Measurements from ENCODE around the gene SYTL3.

SYTL3 gene

GRCh38 chr6:158763434-158764182, 113.8 kb downstream of the SYTL3 start:
- peaks cover 3 to 56% (median 42%) of the 10 kb centered on the region in 5 donors for H3K36me3 ChIP-seq (ENCODE audit: control insufficient read depth in 5 of 5, insufficient read depth in 5 of 5, low read length in 5 of 5)

GRCh38 chr6:158764183-158764849, 114.5 kb downstream of the SYTL3 start:
- no peaks in the 10 kb centered on the region for H3K27me3 ChIP-seq (ENCODE audit: control insufficient read depth in 5 of 5, insufficient read depth in 4 of 5, low read length in 5 of 5)
- no peak overlapping the region for H3K27ac ChIP-seq (ENCODE audit: low read depth, low read length)
- no peaks in the 10 kb centered on the region for H3K9me3 ChIP-seq (ENCODE audit: control insufficient read depth in 5 of 5, low read length in 5 of 5)
- H3K36me3 ChIP-seq (ENCODE audit: control insufficient read depth in 5 of 5, insufficient read depth in 5 of 5, low read length in 5 of 5), result peaks cover 3 to 61% (median 47%) of the 10 kb centered on the region in 5 donors
- H3K4me1 ChIP-seq (ENCODE audit: control insufficient read depth in 5 of 5, insufficient read depth in 5 of 5, low read length in 5 of 5), result peaks cover 0 to 6% (median 4%) of the 10 kb centered on the region in 5 donors
- no peak overlapping the region for H3K4me3 ChIP-seq (ENCODE audit: low read depth in 1 of 5, low read length in 5 of 5)
- H3K9ac ChIP-seq (ENCODE audit: low read length in 5 of 5), result no peak overlapping the region

More at GRCh38 chr6:158763434-158764182, 113.8 kb downstream of the SYTL3 start:
- Histone ChIP-seq H3K27me3 (ENCODE audit: control insufficient read depth in 5 of 5, insufficient read depth in 4 of 5, low read length in 5 of 5) (no peaks in the 10 kb centered on the region), H3K4me1 (ENCODE audit: control insufficient read depth in 5 of 5, insufficient read depth in 5 of 5, low read length in 5 of 5) (peaks cover 0 to 6% (median 4%) of the 10 kb centered on the region in 5 donors), H3K9ac (ENCODE audit: low read length in 5 of 5) (no peak overlapping the region), H3K9me3 (ENCODE audit: control insufficient read depth in 5 of 5, low read length in 5 of 5) (no peaks in the 10 kb centered on the region), H3K27ac (ENCODE audit: low read depth, low read length) (no peak overlapping the region), H3K4me3 (ENCODE audit: low read depth in 1 of 5, low read length in 5 of 5) (no peak overlapping the region)

DNA sequence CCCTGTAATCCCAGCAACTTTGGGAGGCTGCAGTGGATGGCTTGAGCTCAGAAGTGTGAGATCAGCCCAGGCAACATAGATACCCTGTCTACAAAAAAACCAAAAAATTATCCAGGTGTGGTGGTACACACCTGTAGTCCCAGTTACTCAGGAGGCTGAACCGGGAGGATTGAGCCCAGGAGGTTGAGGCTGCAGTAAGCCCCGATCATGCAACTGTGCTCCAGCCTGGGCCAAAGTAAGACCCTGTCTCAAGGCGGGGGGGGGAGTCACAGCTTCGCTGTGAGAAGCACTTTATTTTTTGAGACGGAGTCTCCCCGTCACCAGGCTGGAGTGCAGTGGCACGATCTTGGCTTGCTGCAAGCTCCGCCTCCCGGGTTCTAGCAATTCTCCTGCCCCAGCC, 115.1 kb downstream of the SYTL3 start:
- Histone ChIP-seq H3K9me3 (ENCODE audit: control insufficient read depth in 5 of 5, low read length in 5 of 5) (no peaks in the 10 kb centered on the region), H3K4me1 (ENCODE audit: control insufficient read depth in 5 of 5, insufficient read depth in 5 of 5, low read length in 5 of 5) (peaks cover 0 to 6% (median 4%) of the 10 kb centered on the region in 5 donors), H3K36me3 (ENCODE audit: control insufficient read depth in 5 of 5, insufficient read depth in 5 of 5, low read length in 5 of 5) (peaks cover 3 to 68% (median 53%) of the 10 kb centered on the region in 5 donors), H3K4me3 (ENCODE audit: low read depth in 1 of 5, low read length in 5 of 5) (no peak overlapping the region), H3K27me3 (ENCODE audit: control insufficient read depth in 5 of 5, insufficient read depth in 4 of 5, low read length in 5 of 5) (no peaks in the 10 kb centered on the region), H3K27ac (ENCODE audit: low read depth, low read length) (no peak overlapping the region), H3K9ac (ENCODE audit: low read length in 5 of 5) (no peak overlapping the region)

DNA sequence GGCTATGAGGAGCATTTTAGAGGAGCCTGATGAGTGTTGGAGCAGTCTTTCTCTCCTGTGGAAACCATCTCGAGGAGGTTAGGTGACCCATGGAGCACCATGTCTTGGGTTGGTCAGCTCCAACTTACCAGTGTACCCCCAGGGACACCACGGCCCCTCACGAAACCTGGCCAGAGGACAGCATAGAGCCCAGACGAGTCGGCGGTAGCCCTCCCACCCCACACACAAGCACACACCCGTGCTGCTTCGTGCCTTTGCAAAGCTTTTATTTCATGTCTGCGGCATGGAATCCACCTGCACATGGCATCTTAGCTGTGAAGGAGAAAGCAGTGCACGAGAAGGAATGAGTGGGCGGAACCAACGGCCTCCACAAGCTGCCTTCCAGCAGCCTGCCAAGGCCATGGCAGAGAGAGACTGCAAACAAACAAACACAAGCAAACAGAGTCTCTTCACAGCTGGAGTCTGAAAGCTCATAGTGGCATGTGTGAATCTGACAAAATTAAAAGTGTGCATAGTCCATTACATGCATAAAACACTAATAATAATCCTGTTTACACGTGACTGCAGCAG, 115.7 kb downstream of the SYTL3 start:
- Histone ChIP-seq H3K27ac (ENCODE audit: low read depth, low read length) (no peak overlapping the region), H3K4me1 (ENCODE audit: control insufficient read depth in 5 of 5, insufficient read depth in 5 of 5, low read length in 5 of 5) (peaks cover 0 to 6% (median 4%) of the 10 kb centered on the region in 5 donors), H3K9me3 (ENCODE audit: control insufficient read depth in 5 of 5, low read length in 5 of 5) (no peaks in the 10 kb centered on the region), H3K9ac (ENCODE audit: low read length in 5 of 5) (no peak overlapping the region), H3K4me3 (ENCODE audit: low read depth in 1 of 5, low read length in 5 of 5) (no peak overlapping the region), H3K27me3 (ENCODE audit: control insufficient read depth in 5 of 5, insufficient read depth in 4 of 5, low read length in 5 of 5) (no peaks in the 10 kb centered on the region), H3K36me3 (ENCODE audit: control insufficient read depth in 5 of 5, insufficient read depth in 5 of 5, low read length in 5 of 5) (peaks cover 3 to 74% (median 59%) of the 10 kb centered on the region in 5 donors)

- no peak overlapping the region for H3K27ac ChIP-seq (ENCODE audit: low read depth, low read length)
- peaks cover 0 to 6% (median 4%) of the 10 kb centered on the region in 5 donors for H3K4me1 ChIP-seq (ENCODE audit: control insufficient read depth in 5 of 5, insufficient read depth in 5 of 5, low read length in 5 of 5)
- H3K27me3 ChIP-seq (ENCODE audit: control insufficient read depth in 5 of 5, insufficient read depth in 4 of 5, low read length in 5 of 5), result no peaks in the 10 kb centered on the region
- no peaks in the 10 kb centered on the region for H3K9me3 ChIP-seq (ENCODE audit: control insufficient read depth in 5 of 5, low read length in 5 of 5)
- H3K36me3 ChIP-seq (ENCODE audit: control insufficient read depth in 5 of 5, insufficient read depth in 5 of 5, low read length in 5 of 5), result peaks cover 3 to 82% (median 68%) of the 10 kb centered on the region in 5 donors
- no peak overlapping the region for H3K9ac ChIP-seq (ENCODE audit: low read length in 5 of 5)
- H3K4me3 ChIP-seq (ENCODE audit: low read depth in 1 of 5, low read length in 5 of 5), result no peak overlapping the region
These were observed 117.0 kb downstream of the SYTL3 start for GRCh38 chr6:158766621-158767455.

GRCh38 chr6:158767709-158768108, 117.9 kb downstream of the SYTL3 start:
- Histone ChIP-seq H3K27ac (ENCODE audit: low read depth, low read length) (no peak overlapping the region), H3K36me3 (ENCODE audit: control insufficient read depth in 5 of 5, insufficient read depth in 5 of 5, low read length in 5 of 5) (peaks cover 0 to 89% (median 74%) of the 10 kb centered on the region in 5 donors), H3K4me1 (ENCODE audit: control insufficient read depth in 5 of 5, insufficient read depth in 5 of 5, low read length in 5 of 5) (peaks cover 0 to 6% (median 4%) of the 10 kb centered on the region in 5 donors), H3K9ac (ENCODE audit: low read length in 5 of 5) (no peak overlapping the region), H3K27me3 (ENCODE audit: control insufficient read depth in 5 of 5, insufficient read depth in 4 of 5, low read length in 5 of 5) (no peaks in the 10 kb centered on the region), H3K9me3 (ENCODE audit: control insufficient read depth in 5 of 5, low read length in 5 of 5) (no peaks in the 10 kb centered on the region), H3K4me3 (ENCODE audit: low read depth in 1 of 5, low read length in 5 of 5) (no peak overlapping the region)

- Histone ChIP-seq H3K4me3 (ENCODE audit: low read depth in 1 of 5, low read length in 5 of 5) (no peak overlapping the region), H3K27ac (ENCODE audit: low read depth, low read length) (no peak overlapping the region), H3K27me3 (ENCODE audit: control insufficient read depth in 5 of 5, insufficient read depth in 4 of 5, low read length in 5 of 5) (no peaks in the 10 kb centered on the region), H3K9me3 (ENCODE audit: control insufficient read depth in 5 of 5, low read length in 5 of 5) (no peaks in the 10 kb centered on the region), H3K36me3 (ENCODE audit: control insufficient read depth in 5 of 5, insufficient read depth in 5 of 5, low read length in 5 of 5) (peaks cover 0 to 89% (median 74%) of the 10 kb centered on the region in 5 donors), H3K4me1 (ENCODE audit: control insufficient read depth in 5 of 5, insufficient read depth in 5 of 5, low read length in 5 of 5) (peaks cover 0 to 6% (median 4%) of the 10 kb centered on the region in 5 donors), H3K9ac (ENCODE audit: low read length in 5 of 5) (no peak overlapping the region)
These were observed 118.6 kb downstream of the SYTL3 start for GRCh38 chr6:158768436-158768835.

GRCh38 chr6:158769234-158769770, 119.4 kb downstream of the SYTL3 start:
- no peak overlapping the region for H3K27ac ChIP-seq (ENCODE audit: low read depth, low read length)
- no peaks in the 10 kb centered on the region for H3K9me3 ChIP-seq (ENCODE audit: control insufficient read depth in 5 of 5, low read length in 5 of 5)
- no peaks in the 10 kb centered on the region for H3K27me3 ChIP-seq (ENCODE audit: control insufficient read depth in 5 of 5, insufficient read depth in 4 of 5, low read length in 5 of 5)
- no peak overlapping the region for H3K4me3 ChIP-seq (ENCODE audit: low read depth in 1 of 5, low read length in 5 of 5)
- no peak overlapping the region for H3K9ac ChIP-seq (ENCODE audit: low read length in 5 of 5)
- H3K36me3 ChIP-seq (ENCODE audit: control insufficient read depth in 5 of 5, insufficient read depth in 5 of 5, low read length in 5 of 5), result peaks cover 0 to 94% (median 77%) of the 10 kb centered on the region in 5 donors
- H3K4me1 ChIP-seq (ENCODE audit: control insufficient read depth in 5 of 5, insufficient read depth in 5 of 5, low read length in 5 of 5), result peaks cover 0 to 6% (median 4%) of the 10 kb centered on the region in 5 donors

GRCh38 chr6:158769771-158770432, 120.0 kb downstream of the SYTL3 start:
- Histone ChIP-seq H3K9me3 (ENCODE audit: control insufficient read depth in 5 of 5, low read length in 5 of 5) (no peaks in the 10 kb centered on the region), H3K4me3 (ENCODE audit: low read depth in 1 of 5, low read length in 5 of 5) (no peak overlapping the region), H3K27me3 (ENCODE audit: control insufficient read depth in 5 of 5, insufficient read depth in 4 of 5, low read length in 5 of 5) (no peaks in the 10 kb centered on the region), H3K36me3 (ENCODE audit: control insufficient read depth in 5 of 5, insufficient read depth in 5 of 5, low read length in 5 of 5) (peaks cover 0 to 93% (median 78%) of the 10 kb centered on the region in 5 donors), H3K9ac (ENCODE audit: low read length in 5 of 5) (no peak overlapping the region), H3K4me1 (ENCODE audit: control insufficient read depth in 5 of 5, insufficient read depth in 5 of 5, low read length in 5 of 5) (peaks cover 0 to 6% (median 4%) of the 10 kb centered on the region in 5 donors), H3K27ac (ENCODE audit: low read depth, low read length) (no peak overlapping the region)

Data from subcutaneous abdominal adipose tissue (tissue), 5 donors.